ENCODE measurements around the gene MRPL28. TPM values are rescaled to one million over a fixed set of nuclear protein-coding genes. Genes with fewer than 3 reads are reported as not detected.

Gene MRPL28
- polyA plus RNA-seq, 1 of the 3 experiments (the other 2 are of a cell fraction) = 320 TPM

DNA sequence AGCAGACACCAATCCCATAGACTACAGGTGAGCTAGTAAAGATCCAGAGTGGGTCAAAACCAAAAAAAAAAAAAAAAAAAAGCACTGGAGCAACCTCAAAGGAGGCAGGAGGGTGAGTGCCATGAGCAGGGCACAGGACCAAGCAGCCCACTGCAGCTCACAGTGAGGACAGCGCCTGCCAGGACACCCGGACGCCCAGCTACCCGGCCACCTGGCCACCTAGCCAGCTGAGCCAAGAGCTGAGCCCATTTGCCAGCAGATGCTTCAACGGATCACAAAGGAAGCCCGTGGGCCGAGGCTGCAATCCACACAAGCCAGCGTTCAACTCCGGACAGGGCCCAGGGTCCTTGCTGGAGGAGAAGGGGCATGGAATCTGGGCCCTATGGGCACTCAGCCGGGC, 32.9 kb downstream of the MRPL28 start:
- Histone ChIP-seq H3K27me3 (ENCODE audit: insufficient read depth) (no peaks in the 10 kb centered on the region), H3K9me2 (no peaks in the 10 kb centered on the region), H3K36me3 (replicated peaks in 1 of 2; ENCODE audit: control insufficient read depth in 1 of 2, insufficient read depth in 2 of 2, low read length in 1 of 2) (peaks cover 0 to under 1% of the 10 kb centered on the region in 2 experiments), H3K4me1 (ENCODE audit: control insufficient read depth in 1 of 2, insufficient read depth in 2 of 2, low read depth in 1 of 2, low read length in 1 of 2) (peaks cover 0 to 5% of the 10 kb centered on the region in 2 experiments; a peak in 1 of 4 replicates), H2AFZ (ENCODE audit: low read depth) (no peak overlapping the region), H3K9me3 (no peaks in the 10 kb centered on the region), H3K4me2 (no peak overlapping the region), H4K20me1 (ENCODE audit: insufficient read depth) (peaks cover 83% of the 10 kb centered on the region), H3K4me3 (ENCODE audit: low read depth in 2 of 2, low read length in 1 of 2) (no peak overlapping the region), H3K9ac (no peak overlapping the region), H3K27ac (ENCODE audit: low read depth in 2 of 2, low read length in 1 of 2) (no peak overlapping the region; a peak in 1 of 4 replicates), H3K79me2 (ENCODE audit: insufficient read depth) (peaks cover 90% of the 10 kb centered on the region), H3F3A (replicated peaks; ENCODE audit: insufficient read depth) (no peaks in the 10 kb centered on the region)
- DNase-seq = no peak
- TF ChIP-seq CHD2 (IDR thresholded peaks at IDR 0.05; ENCODE audit: low read length, partially characterized antibody) (no peak), TAF1 (IDR thresholded peaks at IDR 0.05; ENCODE audit: borderline replicate concordance, low read depth, low read length) (no peak), FOXJ3 (CRISPR knock-in tag; IDR thresholded peaks at IDR 0.05) (no peak), TCF12 (IDR thresholded peaks at IDR 0.05) (no peak), RFX5 (IDR thresholded peaks at IDR 0.05; ENCODE audit: low read length) (no peak), FOXM1 (IDR thresholded peaks at IDR 0.05; ENCODE audit: low read depth) (no peak), TEAD4 (IDR thresholded peaks at IDR 0.05; ENCODE audit: borderline replicate concordance, insufficient read depth) (no peak), EP300 (IDR thresholded peaks at IDR 0.05; ENCODE audit: borderline replicate concordance in 1 of 2, low read depth in 1 of 2, low read length in 1 of 2) (no peak), SIN3A (IDR thresholded peaks at IDR 0.05; ENCODE audit: borderline replicate concordance, low read depth, low read length) (no peak), NFIC (IDR thresholded peaks at IDR 0.05; ENCODE audit: borderline replicate concordance) (no peak)
- TF ChIP-seq, protein P1, sequence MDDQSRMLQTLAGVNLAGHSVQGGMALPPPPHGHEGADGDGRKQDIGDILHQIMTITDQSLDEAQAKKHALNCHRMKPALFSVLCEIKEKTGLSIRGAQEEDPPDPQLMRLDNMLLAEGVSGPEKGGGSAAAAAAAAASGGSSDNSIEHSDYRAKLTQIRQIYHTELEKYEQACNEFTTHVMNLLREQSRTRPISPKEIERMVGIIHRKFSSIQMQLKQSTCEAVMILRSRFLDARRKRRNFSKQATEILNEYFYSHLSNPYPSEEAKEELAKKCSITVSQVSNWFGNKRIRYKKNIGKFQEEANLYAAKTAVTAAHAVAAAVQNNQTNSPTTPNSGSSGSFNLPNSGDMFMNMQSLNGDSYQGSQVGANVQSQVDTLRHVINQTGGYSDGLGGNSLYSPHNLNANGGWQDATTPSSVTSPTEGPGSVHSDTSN (IDR thresholded peaks at IDR 0.05) = no peak
- TF ChIP-seq, protein P2, sequence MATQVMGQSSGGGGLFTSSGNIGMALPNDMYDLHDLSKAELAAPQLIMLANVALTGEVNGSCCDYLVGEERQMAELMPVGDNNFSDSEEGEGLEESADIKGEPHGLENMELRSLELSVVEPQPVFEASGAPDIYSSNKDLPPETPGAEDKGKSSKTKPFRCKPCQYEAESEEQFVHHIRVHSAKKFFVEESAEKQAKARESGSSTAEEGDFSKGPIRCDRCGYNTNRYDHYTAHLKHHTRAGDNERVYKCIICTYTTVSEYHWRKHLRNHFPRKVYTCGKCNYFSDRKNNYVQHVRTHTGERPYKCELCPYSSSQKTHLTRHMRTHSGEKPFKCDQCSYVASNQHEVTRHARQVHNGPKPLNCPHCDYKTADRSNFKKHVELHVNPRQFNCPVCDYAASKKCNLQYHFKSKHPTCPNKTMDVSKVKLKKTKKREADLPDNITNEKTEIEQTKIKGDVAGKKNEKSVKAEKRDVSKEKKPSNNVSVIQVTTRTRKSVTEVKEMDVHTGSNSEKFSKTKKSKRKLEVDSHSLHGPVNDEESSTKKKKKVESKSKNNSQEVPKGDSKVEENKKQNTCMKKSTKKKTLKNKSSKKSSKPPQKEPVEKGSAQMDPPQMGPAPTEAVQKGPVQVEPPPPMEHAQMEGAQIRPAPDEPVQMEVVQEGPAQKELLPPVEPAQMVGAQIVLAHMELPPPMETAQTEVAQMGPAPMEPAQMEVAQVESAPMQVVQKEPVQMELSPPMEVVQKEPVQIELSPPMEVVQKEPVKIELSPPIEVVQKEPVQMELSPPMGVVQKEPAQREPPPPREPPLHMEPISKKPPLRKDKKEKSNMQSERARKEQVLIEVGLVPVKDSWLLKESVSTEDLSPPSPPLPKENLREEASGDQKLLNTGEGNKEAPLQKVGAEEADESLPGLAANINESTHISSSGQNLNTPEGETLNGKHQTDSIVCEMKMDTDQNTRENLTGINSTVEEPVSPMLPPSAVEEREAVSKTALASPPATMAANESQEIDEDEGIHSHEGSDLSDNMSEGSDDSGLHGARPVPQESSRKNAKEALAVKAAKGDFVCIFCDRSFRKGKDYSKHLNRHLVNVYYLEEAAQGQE (IDR thresholded peaks at IDR 0.05; ENCODE audit: low read depth, low read length) = no peak
- WGBS (ENCODE audit: low lambda C conversion rate) = 92% methylated on average over 6 of the region's 10 CpGs
- POLR2A ChIA-PET = no interaction called here
- CTCF ChIA-PET = interaction anchor here (1.1 to 1.5 kb wide), 3 partner anchors 15 to 272 kb away, joined by 3 to 5 read pairs (median 4); partner anchors contain the start of gene AXIN1

DNA sequence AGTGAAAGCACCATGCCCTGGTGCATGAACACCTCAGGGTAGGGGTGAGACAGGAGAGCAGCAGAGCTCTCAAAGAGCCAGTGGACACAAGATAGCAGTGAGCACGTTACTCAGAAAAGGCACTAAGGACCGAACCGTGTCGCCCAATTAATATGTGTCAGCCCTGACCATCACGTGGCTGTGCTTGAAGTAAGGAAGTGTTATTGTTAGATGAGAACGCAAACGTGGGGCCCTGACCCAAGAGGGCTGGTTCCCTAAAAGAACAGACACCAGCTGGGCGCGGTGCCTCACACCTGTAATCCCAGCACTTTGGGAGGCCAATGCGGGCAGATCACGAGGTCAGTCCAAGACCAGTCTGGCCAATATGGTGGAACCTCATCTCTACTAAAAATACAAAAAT, 34.1 kb downstream of the MRPL28 start:
- Histone ChIP-seq H2AFZ (ENCODE audit: low read depth) (no peak overlapping the region), H3F3A (replicated peaks; ENCODE audit: insufficient read depth) (no peaks in the 10 kb centered on the region), H3K4me2 (no peak overlapping the region), H3K27me3 (ENCODE audit: insufficient read depth) (no peaks in the 10 kb centered on the region), H3K79me2 (ENCODE audit: insufficient read depth) (peaks cover 93% of the 10 kb centered on the region), H3K4me3 (ENCODE audit: low read depth in 2 of 2, low read length in 1 of 2) (no peak overlapping the region), H3K9me3 (no peaks in the 10 kb centered on the region), H3K36me3 (replicated peaks in 1 of 2; ENCODE audit: control insufficient read depth in 1 of 2, insufficient read depth in 2 of 2, low read length in 1 of 2) (no peaks in the 10 kb centered on the region), H3K4me1 (ENCODE audit: control insufficient read depth in 1 of 2, insufficient read depth in 2 of 2, low read depth in 1 of 2, low read length in 1 of 2) (peaks cover 0 to 9% of the 10 kb centered on the region in 2 experiments; a peak in 1 of 4 replicates), H4K20me1 (ENCODE audit: insufficient read depth) (peaks cover 90% of the 10 kb centered on the region), H3K9ac (no peak overlapping the region), H3K9me2 (no peaks in the 10 kb centered on the region), H3K27ac (ENCODE audit: low read depth in 2 of 2, low read length in 1 of 2) (no peak overlapping the region)
- TF ChIP-seq JUND (IDR thresholded peaks at IDR 0.05) (no peak), USF1 (IDR thresholded peaks at IDR 0.05; ENCODE audit: borderline replicate concordance, low read depth) (no peak), TCF12 (IDR thresholded peaks at IDR 0.05) (no peak), SMC3 (IDR thresholded peaks at IDR 0.05; ENCODE audit: low read depth, low read length) (no peak)
- TF ChIP-seq, protein P2 (IDR thresholded peaks at IDR 0.05; ENCODE audit: low read depth, low read length) = no peak
- CTCF ChIA-PET = interaction anchor here (0.8 to 1.4 kb wide), 2 partner anchors 16 to 271 kb away, joined by 3 to 5 read pairs; partner anchors contain the start of gene AXIN1
- WGBS (ENCODE audit: low lambda C conversion rate) = 97% methylated on average over 11 of the region's 11 CpGs
- no peak for DNase-seq
- POLR2A ChIA-PET = no interaction called here

All from SK-N-SH (cell line).